ENCODE measurements around the gene MAP2.
"Not testable (repeated sequence)": the region's sequence is repeated elsewhere in the genome, so short reads cannot be mapped to it uniquely, and the experiment has no call there.

DNA sequence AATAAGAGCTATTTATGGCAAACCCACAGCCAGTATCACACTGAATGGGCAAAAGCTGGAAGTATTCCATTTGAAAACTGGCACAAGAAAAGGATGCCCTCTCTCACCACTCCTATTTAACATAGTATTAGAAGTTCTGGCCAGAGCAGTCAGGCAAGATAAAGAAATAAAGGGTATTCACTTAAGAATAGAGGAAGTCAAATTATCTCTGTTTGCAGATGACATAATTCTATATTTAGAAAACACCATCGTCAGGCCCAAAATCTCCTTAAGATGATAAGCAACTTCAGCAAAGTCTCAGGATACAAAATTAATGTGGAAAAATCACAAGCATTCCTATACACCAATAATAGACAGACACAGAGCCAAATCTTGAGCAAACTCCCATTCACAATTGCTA, 68.4 kb downstream of the MAP2 start:
- TF ChIP-seq, protein P1, sequence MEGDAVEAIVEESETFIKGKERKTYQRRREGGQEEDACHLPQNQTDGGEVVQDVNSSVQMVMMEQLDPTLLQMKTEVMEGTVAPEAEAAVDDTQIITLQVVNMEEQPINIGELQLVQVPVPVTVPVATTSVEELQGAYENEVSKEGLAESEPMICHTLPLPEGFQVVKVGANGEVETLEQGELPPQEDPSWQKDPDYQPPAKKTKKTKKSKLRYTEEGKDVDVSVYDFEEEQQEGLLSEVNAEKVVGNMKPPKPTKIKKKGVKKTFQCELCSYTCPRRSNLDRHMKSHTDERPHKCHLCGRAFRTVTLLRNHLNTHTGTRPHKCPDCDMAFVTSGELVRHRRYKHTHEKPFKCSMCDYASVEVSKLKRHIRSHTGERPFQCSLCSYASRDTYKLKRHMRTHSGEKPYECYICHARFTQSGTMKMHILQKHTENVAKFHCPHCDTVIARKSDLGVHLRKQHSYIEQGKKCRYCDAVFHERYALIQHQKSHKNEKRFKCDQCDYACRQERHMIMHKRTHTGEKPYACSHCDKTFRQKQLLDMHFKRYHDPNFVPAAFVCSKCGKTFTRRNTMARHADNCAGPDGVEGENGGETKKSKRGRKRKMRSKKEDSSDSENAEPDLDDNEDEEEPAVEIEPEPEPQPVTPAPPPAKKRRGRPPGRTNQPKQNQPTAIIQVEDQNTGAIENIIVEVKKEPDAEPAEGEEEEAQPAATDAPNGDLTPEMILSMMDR (IDR thresholded peaks at IDR 0.05), result not testable (repeated sequence)
- TF ChIP-seq POLR2AphosphoS5 (IDR thresholded peaks at IDR 0.05; ENCODE audit: insufficient read depth in 1 of 2, low read depth in 1 of 2); POLR2A (IDR thresholded peaks at IDR 0.05): not testable (repeated sequence)
